Stimulated activated naive CD4-positive, alpha-beta T cell (primary cell): ENCODE measurements around the gene URI1.

Experiments
- DNase-seq, 6 experiments: peaks; one replicate each; lab custom pipeline; 2025; lab: John Stamatoyannopoulos, UW

Gene URI1

DNA sequence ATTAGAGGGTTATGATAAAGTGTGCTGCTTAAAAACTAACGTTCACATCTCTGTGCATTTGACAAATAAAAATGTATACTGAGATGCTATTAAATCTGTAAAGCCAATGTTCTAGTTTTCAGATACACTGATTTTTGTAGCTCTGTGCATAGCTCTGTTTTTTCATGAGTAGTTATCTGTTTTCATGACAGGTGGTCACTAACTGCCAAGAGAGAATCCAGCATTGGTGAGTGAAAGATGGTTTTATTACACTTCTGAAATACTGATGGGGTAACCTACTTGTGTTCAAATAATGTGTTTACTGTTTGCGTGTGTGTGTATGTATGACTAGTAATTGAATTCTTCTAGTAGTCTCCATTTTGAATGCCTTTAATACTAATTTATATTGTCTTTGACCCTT lies 29.0 kb downstream of the URI1 start:
- no peak for DNase-seq

DNA sequence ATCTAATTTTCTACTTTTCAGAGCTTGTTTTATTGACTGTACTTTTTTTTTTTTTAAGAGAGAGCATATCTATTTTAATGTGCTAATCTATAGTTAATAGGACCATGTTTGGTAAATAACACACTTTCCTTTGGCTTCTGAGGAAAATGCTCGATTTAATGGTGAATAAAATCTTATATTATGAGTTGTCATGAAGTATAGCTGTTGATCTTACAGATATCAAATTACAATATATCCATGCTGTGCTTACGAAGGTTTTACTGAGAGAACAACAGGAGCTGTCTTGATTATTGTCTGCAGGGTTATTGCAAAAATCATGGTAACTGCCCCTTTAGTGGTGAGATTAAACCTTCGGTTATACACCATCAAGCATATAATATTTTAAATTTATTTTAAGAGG lies 29.6 kb downstream of the URI1 start:
- DNase-seq = no peak

DNA sequence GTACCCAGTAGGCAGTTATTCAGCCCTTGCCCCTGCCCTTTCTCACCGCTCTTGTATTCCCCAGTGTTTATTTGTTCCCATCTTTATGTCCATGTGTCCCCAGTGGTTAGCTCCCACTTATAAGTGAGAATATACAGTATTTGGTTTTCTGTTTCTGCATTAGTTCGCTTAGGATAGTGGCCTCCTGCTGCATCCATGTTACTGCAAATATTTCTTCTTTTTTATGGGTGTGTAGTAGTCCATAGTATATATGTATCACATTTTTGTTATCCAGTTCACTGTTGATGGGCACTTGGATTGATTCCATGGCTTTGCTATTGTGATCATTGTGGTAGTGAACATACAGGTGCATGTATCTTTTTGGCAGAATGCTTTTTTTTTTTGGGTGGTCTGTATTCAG lies 32.7 kb downstream of the URI1 start:
- no peak for DNase-seq

DNA sequence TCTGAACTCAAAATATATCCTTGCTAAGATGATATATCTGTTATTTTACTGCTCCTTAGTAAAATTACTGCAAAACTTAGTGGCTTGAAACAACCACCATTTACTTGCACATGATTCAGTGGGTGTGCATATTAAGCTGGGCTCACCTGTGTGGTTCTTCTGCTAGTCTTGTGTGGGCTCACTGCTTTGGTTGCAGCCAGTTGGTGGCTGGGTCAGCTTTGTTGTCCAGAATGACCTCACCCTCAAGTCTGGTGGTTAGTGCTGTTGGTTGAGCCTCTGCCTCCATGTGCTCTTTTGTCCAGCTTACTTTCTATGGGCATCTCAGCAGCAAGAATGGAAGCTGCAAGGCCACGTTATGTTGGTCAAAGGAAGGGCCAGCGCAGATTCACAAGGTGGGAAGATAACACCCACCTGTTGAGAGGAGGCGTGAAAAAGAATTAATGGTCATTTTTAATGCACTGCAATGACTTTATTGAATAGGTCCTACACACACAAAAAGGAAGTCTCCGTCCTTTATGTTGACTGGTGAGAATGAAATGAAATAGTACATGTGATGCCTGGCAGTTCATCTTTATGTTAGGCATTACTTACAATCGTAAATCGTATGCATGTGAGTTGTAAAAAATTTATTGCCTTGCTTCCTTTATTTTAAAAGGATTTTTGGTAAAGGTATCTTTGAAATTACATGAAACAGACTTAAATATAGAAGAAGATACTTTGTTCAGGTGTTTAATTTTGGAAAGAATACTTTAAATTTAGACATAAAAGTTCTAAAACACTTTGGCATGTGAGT lies 34.3 kb downstream of the URI1 start:
- DNase-seq = no peak

DNA sequence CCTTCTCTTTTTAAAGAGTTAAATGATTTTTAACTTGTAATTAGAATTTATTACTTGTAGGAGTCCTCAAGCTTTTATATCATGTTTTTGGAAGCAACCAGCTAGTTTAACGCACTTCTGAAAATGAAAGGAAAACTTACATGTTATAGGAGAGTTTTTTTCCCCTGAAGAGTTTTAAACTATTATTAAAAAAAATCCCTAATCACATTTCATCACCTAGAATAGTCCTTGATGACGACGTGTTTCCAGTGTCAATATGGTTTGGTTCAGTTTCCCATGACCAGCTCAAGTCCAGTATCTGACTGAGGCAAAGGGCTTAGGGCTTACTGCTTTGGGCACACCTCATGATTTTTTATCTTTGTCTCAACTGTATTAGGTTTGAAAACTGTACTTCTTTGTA lies 36.0 kb downstream of the URI1 start:
- no peak for DNase-seq

DNA sequence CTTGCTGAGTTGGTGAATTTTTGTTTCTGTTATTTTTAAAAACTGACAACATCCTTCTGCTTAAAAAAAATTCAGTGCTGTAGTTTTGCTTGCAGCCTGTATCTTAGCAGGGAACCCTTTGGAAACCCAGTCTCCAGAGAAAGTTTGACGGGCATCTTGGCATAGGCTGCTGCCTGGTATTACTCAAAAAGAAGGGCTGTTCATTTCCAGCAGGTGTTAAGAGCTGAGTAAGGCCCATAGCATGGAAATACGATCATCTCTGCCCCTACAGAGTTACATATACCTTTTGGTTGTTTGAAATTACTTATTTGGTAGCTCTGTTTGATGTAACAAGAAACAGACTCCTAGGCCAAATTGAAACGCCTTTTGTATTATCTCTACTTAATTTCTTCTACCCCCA lies 41.5 kb downstream of the URI1 start:
- DNase-seq = no peak

DNA sequence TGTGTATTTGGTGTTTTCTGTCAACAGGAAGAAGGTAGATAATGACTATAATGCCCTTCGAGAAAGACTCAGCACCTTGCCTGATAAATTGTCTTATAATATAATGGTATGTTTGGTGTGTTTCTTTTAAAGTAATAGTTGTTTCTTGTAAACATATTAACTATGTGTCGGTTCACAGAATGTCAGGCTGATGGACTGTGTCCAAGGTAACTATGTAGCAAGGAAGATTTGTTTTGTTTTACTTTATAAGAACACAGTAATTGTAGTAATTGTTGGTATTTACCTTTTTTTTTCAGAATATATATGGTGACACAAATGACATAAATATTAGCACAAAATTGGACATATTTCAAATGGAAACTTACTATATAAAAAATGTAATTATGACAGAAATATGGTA lies 43.2 kb downstream of the URI1 start:
- DNase-seq = no peak

DNA sequence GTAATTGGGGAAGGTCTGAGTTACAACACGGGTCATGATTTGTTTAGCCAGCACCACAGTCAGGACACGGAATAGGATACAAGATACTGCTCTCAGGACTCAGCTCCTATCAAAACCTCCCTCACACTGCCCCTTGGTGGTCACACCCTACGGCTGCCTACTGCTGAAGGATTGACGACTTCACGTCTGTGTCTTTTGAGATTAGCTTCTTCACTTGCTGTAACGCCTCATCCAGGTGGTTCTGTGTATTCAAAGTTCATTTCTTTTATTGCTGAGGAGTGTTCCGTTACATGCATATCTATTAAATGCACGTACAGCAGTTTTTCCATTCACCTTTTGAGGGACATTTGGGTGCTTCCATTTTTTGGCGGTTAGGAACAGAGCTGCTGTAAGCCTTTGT lies 46.3 kb downstream of the URI1 start:
- no peak for DNase-seq

DNA sequence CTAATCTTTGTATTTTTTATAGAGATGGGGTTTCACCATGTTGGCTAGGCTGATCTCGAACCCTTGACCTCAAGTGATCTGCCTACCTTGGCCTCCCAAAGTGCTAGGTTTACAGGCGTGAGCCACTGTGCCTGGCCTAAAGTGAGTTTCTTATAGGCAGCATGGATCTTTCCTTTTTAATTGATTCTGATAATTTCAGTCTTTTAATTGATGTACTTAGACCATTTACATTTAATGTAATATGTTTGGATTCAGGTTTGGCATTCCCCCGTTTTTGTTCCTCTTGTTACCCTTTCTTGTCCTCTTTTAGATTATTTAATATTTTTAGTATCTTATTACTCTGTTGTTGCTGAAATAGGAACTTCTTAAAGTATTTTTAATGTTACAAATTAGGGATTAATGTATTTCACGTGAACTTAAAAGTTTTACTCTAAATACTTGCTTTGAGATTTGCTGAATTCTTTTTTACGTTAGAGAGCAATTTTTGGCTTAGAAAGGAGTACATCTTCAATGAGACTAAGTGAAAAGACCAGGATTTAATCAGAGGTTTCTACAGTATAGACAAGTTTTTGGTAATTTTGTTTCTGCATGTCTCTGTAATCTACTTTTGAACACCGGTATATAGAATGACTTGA lies 50.3 kb downstream of the URI1 start:
- no peak for DNase-seq

DNA sequence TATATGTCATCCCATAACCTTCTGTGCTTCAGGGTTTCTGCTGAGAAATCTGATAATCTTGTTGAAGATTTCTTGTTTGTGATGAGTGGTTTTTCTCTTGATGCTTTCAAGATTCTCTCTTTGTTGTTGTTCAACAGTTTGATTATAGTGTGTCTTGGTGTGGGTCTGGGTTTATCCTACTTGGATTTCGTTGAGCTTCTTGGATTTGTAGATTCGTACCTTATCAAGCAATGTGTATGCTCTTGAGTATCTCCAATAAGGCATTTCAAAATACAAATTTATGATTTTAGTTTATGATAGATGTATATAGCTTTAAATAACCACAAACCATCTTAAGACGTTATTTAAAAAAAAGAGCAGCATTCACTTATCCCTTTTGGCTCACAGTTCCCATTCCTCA lies 57.5 kb downstream of the URI1 start:
- DNase-seq = no peak

DNA sequence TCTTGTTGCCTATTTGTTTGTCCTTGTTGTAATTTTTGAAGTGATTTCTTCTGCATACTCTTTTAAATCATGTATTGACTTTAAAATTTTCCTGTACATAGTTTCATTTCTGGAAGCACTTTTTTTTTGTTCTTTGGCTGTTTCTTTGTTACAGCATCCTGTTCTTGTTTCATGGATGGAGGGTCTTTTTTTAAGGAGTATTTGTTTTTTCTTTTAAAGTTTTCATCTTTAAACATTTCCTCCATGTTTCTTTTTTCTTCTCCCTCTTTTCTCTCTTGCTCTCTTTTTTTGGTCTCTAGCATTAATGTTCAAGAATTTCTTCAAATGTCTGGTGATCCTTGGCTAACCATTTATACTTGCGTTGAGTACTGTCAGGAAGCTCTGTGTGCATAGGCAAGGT lies 58.8 kb downstream of the URI1 start:
- DNase-seq = no peak

DNA sequence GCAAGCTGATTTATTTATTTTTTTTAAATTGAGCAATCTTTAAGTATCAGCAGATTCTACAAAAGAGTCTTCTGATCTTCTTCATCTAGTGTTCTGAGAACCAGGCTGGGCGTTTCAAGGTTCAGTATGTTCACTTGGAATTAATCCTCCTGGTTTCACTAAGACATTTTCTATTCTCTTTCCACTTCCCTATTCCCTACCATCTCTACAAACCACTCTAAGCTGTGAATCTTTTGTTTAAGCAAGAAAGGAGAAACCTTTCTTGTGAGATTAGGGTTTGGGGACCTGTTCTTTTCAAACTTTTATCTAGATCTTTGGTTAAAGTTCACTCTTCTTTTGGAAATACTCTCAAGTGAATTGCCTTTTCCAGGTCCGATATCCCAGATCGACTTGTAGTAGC lies 59.3 kb downstream of the URI1 start:
- DNase-seq = no peak

DNA sequence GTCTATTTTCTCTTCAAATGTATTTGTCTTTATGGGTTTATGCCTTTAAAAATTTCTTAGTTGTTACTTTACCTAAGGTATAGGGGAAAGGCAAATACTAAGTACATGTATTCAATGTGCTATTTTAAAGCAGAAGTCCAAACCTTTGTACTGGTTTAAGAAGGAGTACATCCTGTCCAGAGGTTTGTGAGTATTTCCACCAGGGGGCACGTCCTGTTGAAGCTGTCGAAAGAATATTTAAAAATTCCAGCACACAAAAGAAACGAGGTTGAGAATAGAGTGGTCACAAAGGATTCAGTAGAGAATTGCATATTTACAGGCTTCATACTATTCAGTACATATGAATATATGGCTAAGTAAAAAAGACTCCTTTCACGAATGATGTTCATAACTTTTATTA lies 59.8 kb downstream of the URI1 start:
- DNase-seq = no peak

DNA sequence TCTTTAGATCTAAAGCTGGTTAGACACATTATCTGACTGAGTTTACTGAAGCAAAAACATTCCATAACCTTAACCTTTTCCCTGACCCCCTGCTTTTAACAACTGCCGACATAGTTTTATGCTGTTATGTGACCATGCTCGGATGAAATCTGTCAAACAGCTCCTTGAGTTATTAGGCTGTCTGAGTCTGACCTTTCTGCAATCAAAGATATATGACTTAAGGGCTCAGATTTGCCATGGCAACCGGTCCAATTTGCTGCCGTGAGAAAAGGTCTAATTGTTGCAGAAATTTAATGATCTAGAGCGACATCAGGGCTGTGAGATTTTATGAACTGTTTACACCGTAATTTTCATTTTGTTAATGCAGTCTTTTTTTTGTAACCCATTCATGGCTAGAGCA lies 61.8 kb downstream of the URI1 start:
- DNase-seq = no peak

DNA sequence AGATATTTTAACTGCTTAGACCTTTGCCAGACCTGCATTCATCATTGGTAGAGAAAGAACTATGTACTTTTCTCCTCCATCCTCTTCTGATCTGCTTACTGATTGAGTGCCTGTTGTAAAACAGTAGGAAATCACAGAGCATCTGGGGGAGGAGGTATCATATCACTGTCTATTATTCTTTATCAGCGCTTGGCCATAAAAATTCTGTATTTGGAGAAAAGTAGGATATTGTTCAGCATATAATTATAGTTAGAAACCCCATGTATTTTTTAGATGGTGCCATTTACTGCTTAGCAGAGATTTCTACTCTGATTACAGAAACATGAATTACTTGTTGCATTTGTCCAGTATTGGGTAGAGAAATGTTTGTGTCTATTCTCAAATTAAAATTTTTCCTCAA lies 62.4 kb downstream of the URI1 start:
- no peak for DNase-seq

DNA sequence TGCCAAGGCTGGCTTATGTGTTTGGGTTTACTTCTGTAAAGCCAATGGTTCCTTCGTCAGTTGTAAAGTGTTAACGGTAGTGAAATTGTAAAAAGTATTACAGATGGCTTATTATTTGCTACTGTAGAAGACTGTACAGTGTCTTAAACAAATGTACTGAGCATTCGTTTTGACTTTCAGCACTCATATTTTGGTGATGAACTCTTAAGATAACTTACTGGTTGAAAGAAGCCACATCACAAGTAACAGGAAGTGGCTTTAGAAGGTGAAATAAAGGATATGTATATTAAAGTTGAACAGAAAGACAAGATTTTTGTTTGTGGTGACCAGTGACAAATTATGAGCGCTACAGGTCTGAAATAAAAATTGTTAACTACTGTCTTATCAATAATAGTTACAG lies 64.2 kb downstream of the URI1 start:
- peak in 1 of 6 experiments; percentile 4 for DNase-seq

DNA sequence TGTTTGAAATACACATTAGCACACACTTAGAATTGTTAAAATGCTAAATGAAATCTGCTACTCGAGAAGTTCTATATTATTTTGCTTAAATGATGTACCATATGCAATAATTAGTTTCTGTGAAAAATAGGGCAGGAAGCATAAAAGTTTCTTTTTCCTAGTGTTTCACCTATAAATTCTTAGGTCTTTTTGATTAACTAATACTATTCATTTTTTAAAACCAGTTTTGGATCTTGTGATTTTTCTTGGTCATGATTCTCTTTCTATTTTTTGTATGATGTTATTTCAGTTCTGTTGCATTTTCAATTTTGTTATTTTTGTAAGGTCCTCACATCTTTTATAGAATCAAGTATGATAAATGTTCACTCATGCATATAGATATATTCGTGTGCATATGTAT lies 66.1 kb downstream of the URI1 start:
- no peak for DNase-seq

DNA sequence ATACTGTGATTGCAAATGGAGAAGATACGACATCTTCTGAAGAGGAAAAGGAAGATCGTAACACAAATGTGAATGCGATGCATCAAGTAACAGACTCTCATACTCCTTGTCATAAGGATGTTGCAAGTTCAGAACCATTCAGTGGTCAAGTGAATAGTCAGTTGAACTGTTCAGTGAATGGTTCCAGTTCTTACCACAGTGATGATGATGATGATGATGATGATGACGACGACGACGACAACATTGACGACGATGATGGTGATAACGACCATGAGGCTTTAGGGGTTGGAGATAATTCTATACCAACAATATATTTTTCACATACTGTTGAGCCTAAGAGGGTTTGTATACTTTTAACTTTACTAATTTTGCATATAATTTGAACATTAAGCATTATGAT lies 67.0 kb downstream of the URI1 start:
- DNase-seq = no peak

DNA sequence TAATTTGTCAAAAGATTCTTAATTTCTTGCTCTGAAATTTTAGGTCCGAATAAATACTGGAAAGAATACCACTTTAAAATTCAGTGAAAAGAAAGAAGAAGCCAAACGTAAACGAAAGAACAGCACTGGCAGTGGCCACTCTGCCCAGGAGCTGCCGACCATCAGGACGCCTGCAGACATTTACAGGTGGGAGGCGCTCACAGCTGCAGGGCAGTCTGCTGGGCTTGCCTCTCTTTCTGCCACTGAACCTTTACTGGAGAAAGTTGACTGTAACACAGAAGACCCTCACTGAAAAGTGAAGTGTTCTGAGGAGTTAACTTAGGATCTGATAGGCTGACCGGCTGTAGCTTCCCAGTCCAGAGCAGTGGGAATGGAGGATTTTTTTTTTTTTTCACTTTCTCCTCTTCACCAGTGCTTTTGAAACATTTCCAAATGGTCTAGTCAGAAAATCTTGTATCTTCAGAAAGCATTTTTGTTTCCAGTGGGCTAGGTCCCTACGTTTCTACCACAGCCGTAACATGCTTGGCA lies 69.1 kb downstream of the URI1 start:
- DNase-seq = no peak

DNA sequence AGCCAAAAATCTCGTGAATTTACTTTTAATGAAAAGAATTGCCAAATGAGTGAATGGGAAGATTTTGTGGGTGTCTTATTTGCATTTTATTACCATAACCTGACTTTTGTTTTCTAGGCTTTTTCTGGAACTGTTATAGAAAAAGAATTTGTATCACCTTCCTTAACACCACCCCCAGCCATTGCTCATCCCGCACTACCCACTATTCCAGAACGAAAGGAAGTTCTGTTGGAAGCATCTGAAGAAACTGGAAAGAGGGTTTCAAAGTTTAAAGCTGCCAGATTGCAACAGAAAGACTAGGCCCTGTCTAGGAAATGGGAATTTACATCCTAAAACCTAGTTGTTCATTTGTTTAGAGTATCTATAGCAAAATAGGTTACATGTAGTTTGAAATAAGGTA lies 72.7 kb downstream of the URI1 start:
- no peak for DNase-seq

DNA sequence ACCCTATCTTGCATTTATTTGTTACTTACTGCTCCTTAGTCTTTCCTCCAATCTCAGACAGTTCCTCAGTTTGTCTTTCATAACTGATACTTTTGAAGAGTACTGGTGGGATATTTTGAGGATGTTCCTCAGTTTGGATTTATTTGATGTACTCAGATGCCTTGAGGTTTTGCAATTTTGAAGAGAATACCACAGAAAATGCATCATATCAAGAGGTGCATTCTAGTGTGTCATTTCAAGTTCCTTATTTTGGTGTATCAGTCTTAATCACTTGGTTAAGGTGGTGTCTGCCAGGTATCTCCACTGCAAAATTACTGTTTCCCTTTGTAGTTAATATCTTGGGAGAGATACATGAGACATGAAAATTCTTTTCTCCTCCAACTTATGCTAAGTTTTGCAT lies 75.1 kb downstream of the URI1 start:
- no peak for DNase-seq

DNA sequence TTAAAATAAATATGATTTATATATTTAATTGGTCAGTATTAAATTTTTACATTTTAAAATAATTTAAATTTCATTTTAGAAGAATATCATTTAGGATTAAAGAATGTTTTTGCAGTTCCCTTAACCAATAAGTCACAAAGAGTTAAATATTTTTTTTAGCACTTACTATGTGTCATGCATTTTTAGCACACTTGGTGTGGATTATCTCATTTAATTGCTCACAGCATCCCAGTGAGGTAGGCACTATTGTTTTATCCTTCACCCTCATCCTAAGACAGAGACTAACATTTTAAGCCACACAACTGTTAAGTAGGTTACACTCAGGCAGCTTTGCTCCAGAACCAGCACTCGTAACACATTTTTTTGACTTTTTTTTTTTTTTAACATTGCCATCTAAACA lies 78.2 kb downstream of the URI1 start:
- DNase-seq = no peak

DNA sequence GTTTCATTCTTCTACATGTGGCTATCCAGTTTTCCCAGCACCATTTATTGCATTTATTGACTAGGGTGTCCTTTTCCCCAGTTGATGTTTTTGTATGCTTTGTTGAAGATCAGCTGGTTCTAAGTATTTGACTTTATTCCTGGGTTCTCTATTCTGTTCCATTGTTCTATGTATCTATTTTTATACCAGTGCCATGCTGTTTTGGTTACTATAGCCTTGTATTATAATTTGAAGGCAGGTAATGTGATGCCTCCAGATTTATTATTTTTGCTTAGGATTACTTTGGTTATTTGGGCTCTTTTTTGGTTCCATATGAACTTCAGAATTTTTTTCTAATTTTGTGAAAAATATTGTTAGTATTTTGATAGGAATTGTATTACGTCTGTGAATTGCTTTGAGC lies 80.6 kb downstream of the URI1 start:
- DNase-seq = no peak

DNA sequence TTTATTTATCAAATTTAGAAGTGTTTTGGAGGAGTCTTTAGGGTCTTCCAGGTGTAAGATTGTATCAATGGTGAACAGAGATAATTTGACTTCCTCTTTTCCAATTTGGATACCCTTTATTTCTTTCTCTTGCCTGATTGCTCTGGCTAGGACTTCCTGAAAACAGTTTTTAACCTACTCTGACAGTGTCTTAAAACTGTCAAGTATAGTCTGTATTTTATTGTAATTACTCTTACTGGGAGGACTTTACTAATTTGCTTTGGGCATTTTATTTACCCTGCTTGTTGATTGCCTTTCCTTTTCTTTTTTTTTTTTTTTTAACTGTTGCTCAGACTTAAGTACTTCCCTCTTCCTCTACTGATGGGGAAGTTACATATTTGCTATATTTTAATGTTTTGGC lies 81.3 kb downstream of the URI1 start:
- DNase-seq = no peak
